GM23338 (cell line): ENCODE results near the gene PA2G4. TPM values are rescaled to one million over a fixed set of nuclear protein-coding genes. Genes with fewer than 3 reads are reported as not detected.

Experiments used
- ATAC-seq: fragments of 200-7000 bp; cut with Tn5 transposase; 3 replicates; pipeline ENCODE4 v1.9.1; 2020
- DNase-seq: peaks from one replicate; pipeline ENCODE4 v3.0.0-alpha.2; 2015; ENCODE audit warnings: low spot score
- H2AFZ ChIP-seq: fragments of 200-600 bp; sonication (generic); 2 replicates; pipeline ENCODE4 v1.8.0; 2016; ENCODE audit warnings: antibody characterized with exemption, mild to moderate bottlenecking, moderate library complexity
- H3F3A ChIP-seq: fragments of 200-600 bp; sonication (generic); replicated peaks from 2 replicates; pipeline ENCODE4 v1.8.0; 2017; ENCODE audit warnings: antibody characterized with exemption, mixed run types, low read depth
- H3K27ac ChIP-seq: fragments of 200-600 bp; sonication (generic); 2 replicates; pipeline ENCODE4 v1.6.1; 2016; ENCODE audit warnings: low read depth
- H3K27me3 ChIP-seq: fragments of 200-600 bp; sonication (generic); 2 replicates; pipeline ENCODE4 v1.8.0; 2016; ENCODE audit warnings: mild to moderate bottlenecking, mixed run types, moderate library complexity; ENCODE audit not compliant: insufficient read depth
- H3K36me3 ChIP-seq: fragments of 200-600 bp; sonication (generic); 2 replicates; pipeline ENCODE4 v1.8.0; 2016; ENCODE audit warnings: mild to moderate bottlenecking; ENCODE audit not compliant: insufficient read depth
- H3K4me1 ChIP-seq: fragments of 200-600 bp; sonication (generic); 2 replicates; pipeline ENCODE4 v1.8.0; 2016; ENCODE audit warnings: mild to moderate bottlenecking, moderate library complexity; ENCODE audit not compliant: insufficient read depth
- H3K4me2 ChIP-seq: fragments of 200-600 bp; sonication (generic); 2 replicates; pipeline ENCODE4 v1.7.1; 2017; ENCODE audit warnings: mixed run types
- H3K4me3 ChIP-seq: fragments of 200-600 bp; sonication (generic); 2 replicates; pipeline ENCODE4 v1.6.1; 2016; ENCODE audit warnings: mixed run types
- H3K79me2 ChIP-seq: fragments of 200-600 bp; sonication (generic); replicated peaks from 2 replicates; pipeline ENCODE4 v1.8.0; 2017; ENCODE audit warnings: mild to moderate bottlenecking; ENCODE audit not compliant: insufficient read depth
- H3K9me2 ChIP-seq: fragments of 200-600 bp; sonication (generic); 2 replicates; pipeline ENCODE4 v1.8.0; 2017; ENCODE audit not compliant: insufficient read depth
- H4K20me1 ChIP-seq: fragments of 200-600 bp; sonication (generic); replicated peaks from 2 replicates; pipeline ENCODE4 v1.8.0; 2017; ENCODE audit warnings: mild to moderate bottlenecking; ENCODE audit not compliant: insufficient read depth
- H3K27ac Mint-ChIP-seq: 2 replicates; pipeline ENCODE4 v1.8.0; 2020; ENCODE audit warnings: inconsistent platforms, mild to moderate bottlenecking, moderate library complexity, mixed read lengths
- H3K27me3 Mint-ChIP-seq: 3 replicates; pipeline ENCODE4 v1.8.0; 2022; ENCODE audit warnings: low read depth, mild to moderate bottlenecking, moderate library complexity, mixed read lengths, inconsistent platforms; ENCODE audit not compliant: insufficient read depth, poor library complexity
- H3K36me3 Mint-ChIP-seq: 3 replicates; pipeline ENCODE4 v1.8.0; 2021; ENCODE audit warnings: low read depth, mild to moderate bottlenecking, inconsistent platforms, moderate library complexity, mixed read lengths
- H3K4me1 Mint-ChIP-seq: 3 replicates; pipeline ENCODE4 v1.8.0; 2020; ENCODE audit warnings: mild to moderate bottlenecking, inconsistent platforms, mixed read lengths
- H3K4me3 Mint-ChIP-seq: 3 replicates; pipeline ENCODE4 v1.8.0; 2021; ENCODE audit warnings: moderate library complexity, mild to moderate bottlenecking, inconsistent platforms, mixed read lengths
- H3K9me3 Mint-ChIP-seq: 3 replicates; pipeline ENCODE4 v1.8.0; 2020; ENCODE audit warnings: moderate library complexity, mild to moderate bottlenecking, inconsistent platforms, mixed read lengths
- CREB1 ChIP-seq: fragments of 250-450 bp; sonication (Bioruptor Pico); IDR thresholded peaks from 2 replicates; pipeline ENCODE4 v1.5.0; 2020; ENCODE audit warnings: low read depth, mild to moderate bottlenecking, moderate library complexity
- CTCF ChIP-seq, 2 experiments: fragments of 200-600 bp in 1 of 2; sonication (generic) in 1 of 2; conservative IDR thresholded peaks; 2 replicates each; pipeline versions ENCODE4 v1.5.1 to v1.6.1; 2016 to 2017; ENCODE audit warnings: antibody characterized with exemption in 2 of 2, low read depth in 2 of 2, mild to moderate bottlenecking in 2 of 2, moderate library complexity in 1 of 2
- ETS1 ChIP-seq: IDR thresholded peaks from 2 replicates; pipeline ENCODE4 v1.6.1; 2016; ENCODE audit warnings: antibody characterized with exemption
- EZH2 ChIP-seq: fragments of 200-600 bp; sonication (generic); IDR thresholded peaks from one replicate; pipeline ENCODE4 v1.8.0; 2017; ENCODE audit warnings: antibody characterized with exemption, mild to moderate bottlenecking, low read depth; ENCODE audit not compliant: unreplicated experiment
- EZH2phosphoT487 ChIP-seq: fragments of 200-600 bp; sonication (generic); IDR thresholded peaks from one replicate; pipeline ENCODE4 v1.8.1; 2018; ENCODE audit warnings: antibody characterized with exemption; ENCODE audit not compliant: unreplicated experiment
- JUNB ChIP-seq: IDR thresholded peaks from one replicate; pipeline ENCODE4 v1.6.1; 2016; ENCODE audit warnings: antibody characterized with exemption; ENCODE audit not compliant: unreplicated experiment
- NANOG ChIP-seq: IDR thresholded peaks from 2 replicates; pipeline ENCODE4 v1.6.1; 2016; ENCODE audit warnings: antibody characterized with exemption, borderline replicate concordance
- POLR2AphosphoS5 ChIP-seq: IDR thresholded peaks from 2 replicates; pipeline ENCODE4 v1.6.1; 2016; ENCODE audit warnings: antibody characterized with exemption, low read depth
- REST ChIP-seq: IDR thresholded peaks from one replicate; pipeline ENCODE4 v1.6.1; 2018; ENCODE audit warnings: antibody characterized with exemption; ENCODE audit not compliant: unreplicated experiment
- STAT1 ChIP-seq: IDR thresholded peaks from one replicate; pipeline ENCODE4 v1.6.1; 2016; ENCODE audit warnings: antibody characterized with exemption; ENCODE audit not compliant: unreplicated experiment
- ZNF114 ChIP-seq: fragments of 250-450 bp; sonication (Bioruptor Pico); IDR thresholded peaks from 2 replicates; pipeline ENCODE4 v1.5.0; 2020; ENCODE audit warnings: mild to moderate bottlenecking, moderate library complexity
- ZNF331 ChIP-seq: fragments of 250-450 bp; sonication (Bioruptor Pico); IDR thresholded peaks from 2 replicates; pipeline ENCODE4 v1.5.0; 2020; ENCODE audit warnings: low read depth, mild to moderate bottlenecking, moderate library complexity
- ZNF462 ChIP-seq: fragments of 250-450 bp; sonication (Bioruptor Pico); IDR thresholded peaks from 2 replicates; pipeline ENCODE4 v1.5.0; 2020; ENCODE audit warnings: mild to moderate bottlenecking, moderate library complexity
- polyA plus RNA-seq: library from polyadenylated mRNA; unstranded; fragments of >200 nt; fragmentation: Nextera tagmentation; extraction: Ambion mirVana; gene quantifications from 2 replicates; pipeline ENCODE4 v1.2.1, GENCODE V29; 2016
- total RNA-seq: library from RNA; depleted of rRNA; stranded (reverse); fragments of >200 nt; shearing (Covaris generic); gene quantifications from 2 replicates; pipeline ENCODE4 v1.2.3, GENCODE V29; 2014

The PA2G4 gene
- total and polyA plus RNA-seq, 2 experiments from 2014 or later, result 237 to 373 TPM

GRCh38 chr12:56154246-56154771 is 50.0 kb downstream of the PA2G4 start:
- H3K9me3 Mint-ChIP-seq, result no peaks in the 10 kb centered on the region; the same call in none of the 3 replicates
- peaks cover 30% of the 10 kb centered on the region for H3K4me1 Mint-ChIP-seq
- Histone ChIP-seq H3K27ac (no peak overlapping the region), H3K36me3 (0 out of 2 replicates have a peak, but pooled peaks cover 2% of the 10 kb centered on the region), H4K20me1 (no peaks in the 10 kb centered on the region; the same call in 1 of the 2 replicates), H3K4me2 (no peak overlapping the region), H3K9me2 (no peaks in the 10 kb centered on the region), H3K4me3 (no peak overlapping the region), H2AFZ (no peak overlapping the region), H3F3A (peaks cover 26% of the 10 kb centered on the region), H3K27me3 (no peaks in the 10 kb centered on the region), H3K79me2 (peaks cover 24% of the 10 kb centered on the region), H3K4me1 (peaks cover 23% of the 10 kb centered on the region)
- ATAC-seq (no peak), DNase-seq (no peak)
- no peak overlapping the region for H3K27ac Mint-ChIP-seq
- peaks cover 35% of the 10 kb centered on the region for H3K36me3 Mint-ChIP-seq
- H3K27me3 Mint-ChIP-seq, result peaks cover 29% of the 10 kb centered on the region
- TF ChIP-seq EZH2phosphoT487 (no peak), ETS1 (no peak), STAT1 (no peak), JUNB (no peak), ZNF114 (no peak), CTCF (conservative IDR thresholded peaks at IDR 0.05; ENCODE audit: low read depth in 2 of 2) (no peak), NANOG (no peak), POLR2AphosphoS5 (no peak), EZH2 (no peak), REST (no peak), CREB1 (CRISPR knock-in tag) (no peak), ZNF462 (CRISPR knock-in tag) (no peak), ZNF331 (CRISPR knock-in tag) (no peak)
- H3K4me3 Mint-ChIP-seq, result peak overlapping the region; percentile 96; the same call in 1 of the 3 replicates
